A673 (cell line): ENCODE data around the gene NNMT. TPM values are rescaled to one million over a fixed set of nuclear protein-coding genes. Genes with fewer than 3 reads are reported as not detected.

Experiments
- BruUV-seq: library from RNA; stranded (reverse); fragments of 400-500 nt; replicated peaks from 2 replicates; lab custom pipeline; 2021; lab: Mats Ljungman, UMichigan
- CTCF ChIA-PET: fragments of 300-600 bp; sonication (Branson Sonifier 250); formaldehyde crosslinking; loops from one replicate; lab custom pipeline; 2022; ENCODE audit warnings: antibody characterized with exemption; lab: Charles Lee
- POLR2A ChIA-PET: fragments of 300-600 bp; sonication (Branson Sonifier 250); formaldehyde crosslinking; loops from one replicate; lab custom pipeline; 2022; ENCODE audit warnings: antibody characterized with exemption; ENCODE audit not compliant: low non-redundant PET; lab: Charles Lee
- DNase-seq: peaks from one replicate; pipeline ENCODE4 v3.0.0-alpha.2; 2015; ENCODE audit warnings: low spot score
- H3K27ac ChIP-seq: fragments of 200-600 bp; sonication (generic); 2 replicates; pipeline ENCODE4 v1.5.1; 2016; ENCODE audit warnings: mixed run types, low read depth, mild to moderate bottlenecking, mixed read lengths, antibody characterized with exemption, low read length; ENCODE audit not compliant: poor library complexity, severe bottlenecking
- H3K27me3 ChIP-seq: fragments of 200-600 bp; sonication (generic); replicated peaks from 2 replicates; pipeline ENCODE4 v1.6.1; 2017; ENCODE audit warnings: mixed run types, low read depth, mild to moderate bottlenecking, mixed read lengths, antibody characterized with exemption, low read length; ENCODE audit not compliant: insufficient read depth, poor library complexity
- H3K36me3 ChIP-seq: fragments of 200-600 bp; sonication (generic); 2 replicates; pipeline ENCODE4 v1.6.1; 2016; ENCODE audit warnings: mixed run types, mild to moderate bottlenecking, mixed read lengths, antibody characterized with exemption, low read length; ENCODE audit not compliant: insufficient read depth, poor library complexity, severe bottlenecking
- H3K4me1 ChIP-seq: fragments of 200-600 bp; sonication (generic); 2 replicates; pipeline ENCODE4 v1.6.1; 2017; ENCODE audit warnings: mixed run types, mild to moderate bottlenecking, mixed read lengths, antibody characterized with exemption, low read length; ENCODE audit not compliant: insufficient read depth, poor library complexity, severe bottlenecking
- H3K4me3 ChIP-seq: fragments of 200-600 bp; sonication (generic); 2 replicates; pipeline ENCODE4 v1.5.1; 2016; ENCODE audit warnings: low read depth, mixed run types, mild to moderate bottlenecking, mixed read lengths, low read length; ENCODE audit not compliant: poor library complexity, severe bottlenecking
- H3K9me3 ChIP-seq: fragments of 200-600 bp; sonication (generic); 2 replicates; pipeline ENCODE4 v1.6.1; 2016; ENCODE audit warnings: mixed run types, low read depth, mild to moderate bottlenecking, mixed read lengths, antibody characterized with exemption, low read length; ENCODE audit not compliant: poor library complexity, severe bottlenecking
- EZH2 ChIP-seq: fragments of 200-600 bp; sonication (generic); IDR thresholded peaks from 2 replicates; pipeline ENCODE4 v1.6.1; 2017; ENCODE audit warnings: borderline replicate concordance, low read depth, mild to moderate bottlenecking, mixed read lengths, antibody characterized with exemption, low read length; ENCODE audit not compliant: poor library complexity, severe bottlenecking
- intact Hi-C: fragments of 100-400 bp; cut with micrococcal nuclease; formaldehyde crosslinking; loops from one replicate; pipeline ENCODE4 v1.10.0; 2022; ENCODE audit not compliant: unreplicated experiment
- total RNA-seq: library from RNA; stranded (reverse); gene quantifications from 2 replicates; pipeline ENCODE4 v1.2.3, GENCODE V29; 2021
- TF ChIP-seq, protein P1 (sequence below): fragments of 300-800, 200-600 bp; sonication (generic); conservative IDR thresholded peaks from 2 replicates; pipeline ENCODE4 v1.5.1; 2017; ENCODE audit warnings: low read depth, mild to moderate bottlenecking, antibody characterized with exemption, low read length, moderate library complexity, mixed read lengths

The NNMT gene
- total RNA-seq, 1 experiment from 2014 or later, result 0.64 TPM

DNA sequence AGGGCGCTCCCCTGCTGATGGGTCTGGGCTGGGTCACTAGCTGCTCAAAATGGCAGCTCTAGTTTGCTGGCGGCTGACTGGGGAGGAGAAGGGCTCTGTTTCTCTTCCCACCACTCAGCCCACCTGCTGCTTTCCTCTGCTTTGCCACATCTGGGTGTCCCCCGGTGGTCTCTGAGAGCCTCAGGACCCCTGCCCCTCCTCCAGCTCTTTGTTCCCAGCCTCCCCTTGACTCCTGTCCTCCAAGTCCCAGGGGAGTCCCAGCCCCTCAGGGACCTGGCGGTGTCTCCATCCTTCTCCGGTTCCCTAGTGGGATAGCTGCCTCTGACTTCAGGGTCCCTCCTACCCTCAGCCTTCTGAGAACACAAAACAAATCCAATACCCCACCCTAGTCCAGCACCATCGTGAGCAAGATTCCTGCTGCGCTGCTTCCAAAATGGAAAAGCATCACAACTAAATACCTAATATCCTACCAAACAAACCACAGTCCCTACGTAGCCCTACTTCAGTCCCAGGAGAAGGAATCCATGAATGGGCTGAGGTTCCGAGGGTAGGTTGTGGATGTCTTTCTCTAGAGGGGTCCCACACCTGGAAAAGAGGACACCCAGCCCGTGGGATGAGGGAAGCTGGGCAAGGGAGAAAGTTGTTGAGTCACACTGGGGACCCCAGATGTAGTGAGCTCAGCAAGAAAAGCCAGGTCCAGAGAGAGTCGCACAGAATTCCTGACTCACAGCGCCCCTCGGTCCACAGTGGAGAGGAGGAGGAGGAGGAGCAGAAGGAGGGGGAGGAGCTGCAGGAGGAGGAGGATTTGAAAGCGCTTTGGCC is 45.0 kb upstream of the NNMT start:
- Histone ChIP-seq H3K4me3 (no peak overlapping the region), H3K36me3 (no peaks in the 10 kb centered on the region), H3K9me3 (no peaks in the 10 kb centered on the region), H3K27me3 (no peaks in the 10 kb centered on the region), H3K27ac (no peak overlapping the region), H3K4me1 (no peaks in the 10 kb centered on the region)
- ChIA-PET POLR2A (no interaction called here), CTCF (no interaction called here)
- BruUV-seq, result no TSS peak
- TF ChIP-seq, protein P1, sequence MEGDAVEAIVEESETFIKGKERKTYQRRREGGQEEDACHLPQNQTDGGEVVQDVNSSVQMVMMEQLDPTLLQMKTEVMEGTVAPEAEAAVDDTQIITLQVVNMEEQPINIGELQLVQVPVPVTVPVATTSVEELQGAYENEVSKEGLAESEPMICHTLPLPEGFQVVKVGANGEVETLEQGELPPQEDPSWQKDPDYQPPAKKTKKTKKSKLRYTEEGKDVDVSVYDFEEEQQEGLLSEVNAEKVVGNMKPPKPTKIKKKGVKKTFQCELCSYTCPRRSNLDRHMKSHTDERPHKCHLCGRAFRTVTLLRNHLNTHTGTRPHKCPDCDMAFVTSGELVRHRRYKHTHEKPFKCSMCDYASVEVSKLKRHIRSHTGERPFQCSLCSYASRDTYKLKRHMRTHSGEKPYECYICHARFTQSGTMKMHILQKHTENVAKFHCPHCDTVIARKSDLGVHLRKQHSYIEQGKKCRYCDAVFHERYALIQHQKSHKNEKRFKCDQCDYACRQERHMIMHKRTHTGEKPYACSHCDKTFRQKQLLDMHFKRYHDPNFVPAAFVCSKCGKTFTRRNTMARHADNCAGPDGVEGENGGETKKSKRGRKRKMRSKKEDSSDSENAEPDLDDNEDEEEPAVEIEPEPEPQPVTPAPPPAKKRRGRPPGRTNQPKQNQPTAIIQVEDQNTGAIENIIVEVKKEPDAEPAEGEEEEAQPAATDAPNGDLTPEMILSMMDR, result no peak
- no peak for TF ChIP-seq EZH2
- intact Hi-C loops, result no loop called here
- no peak for DNase-seq

DNA sequence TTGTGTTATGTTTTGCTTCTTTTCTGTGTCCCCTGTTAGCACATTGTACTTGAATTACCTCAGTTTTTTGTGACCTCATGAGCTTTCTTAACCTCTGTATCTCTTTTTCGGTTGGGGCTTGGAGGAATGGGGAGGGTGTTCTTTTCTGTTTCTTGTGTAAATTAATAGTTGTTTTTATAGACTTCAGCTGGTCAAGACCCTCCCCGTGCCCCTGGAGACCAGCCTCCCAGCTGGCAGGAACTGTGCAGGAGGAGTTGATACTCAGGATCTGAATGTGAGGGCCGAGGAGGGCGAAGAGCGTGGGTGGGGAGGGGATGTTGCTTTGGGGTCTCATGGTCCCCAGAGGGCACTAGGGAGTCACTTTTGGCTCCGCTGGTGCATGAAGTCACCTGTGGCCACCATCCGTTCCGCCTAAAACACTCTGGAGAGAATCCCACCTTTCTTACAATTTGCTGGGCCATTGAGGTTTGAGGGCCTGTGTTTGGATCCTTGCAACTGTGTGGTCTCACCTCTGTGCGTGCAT is 44.3 kb upstream of the NNMT start:
- Histone ChIP-seq H3K9me3 (no peaks in the 10 kb centered on the region), H3K27ac (no peak overlapping the region), H3K36me3 (no peaks in the 10 kb centered on the region), H3K27me3 (no peaks in the 10 kb centered on the region), H3K4me3 (no peak overlapping the region), H3K4me1 (no peaks in the 10 kb centered on the region)
- no peak for DNase-seq
- TF ChIP-seq, protein P1, result no peak
- TF ChIP-seq EZH2, result no peak
- ChIA-PET CTCF (no interaction called here), POLR2A (no interaction called here)
- no TSS peak for BruUV-seq
- intact Hi-C loops, result no loop called here

DNA sequence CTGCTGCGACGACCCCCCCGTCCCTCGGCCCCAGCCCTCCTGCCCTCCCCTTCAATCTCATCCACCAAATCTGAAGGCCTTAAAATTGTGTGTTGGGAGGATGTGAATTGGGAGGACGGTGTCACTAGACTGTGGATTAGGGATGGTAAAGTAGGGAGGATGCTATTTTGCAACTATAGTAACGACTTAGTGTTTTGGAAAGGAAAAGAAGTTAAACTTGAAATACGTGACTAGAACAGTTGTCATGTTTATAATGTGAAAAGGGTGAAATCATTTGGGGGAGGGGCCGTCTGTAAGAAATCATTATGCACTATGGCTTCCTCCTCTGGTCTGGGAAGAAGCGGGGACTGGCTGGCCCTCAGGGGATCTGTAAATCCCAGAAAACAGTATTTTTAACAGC is 43.4 kb upstream of the NNMT start:
- POLR2A ChIA-PET, result no interaction called here
- no peaks in the 10 kb centered on the region for H3K9me3 ChIP-seq
- BruUV-seq, result no TSS peak
- H3K4me3 ChIP-seq, result no peak overlapping the region
- H3K27ac ChIP-seq, result no peak overlapping the region
- CTCF ChIA-PET, result no interaction called here
- intact Hi-C loops, result no loop called here
- no peaks in the 10 kb centered on the region for H3K4me1 ChIP-seq
- no peak for DNase-seq
- H3K36me3 ChIP-seq, result no peaks in the 10 kb centered on the region
- H3K27me3 ChIP-seq, result no peaks in the 10 kb centered on the region
- TF ChIP-seq, protein P1, result no peak
- no peak for TF ChIP-seq EZH2
